ENCODE measurements around the gene NOSTRIN.
"Not testable (repeated sequence)": the region's sequence is repeated elsewhere in the genome, so short reads cannot be mapped to it uniquely, and the experiment has no call there.

The NOSTRIN gene

GRCh38 chr2:168819050-168819715 lies 16.7 kb downstream of the NOSTRIN start:
- DNase-seq (ENCODE audit: low read depth in 3 of 3): no peak

DNA sequence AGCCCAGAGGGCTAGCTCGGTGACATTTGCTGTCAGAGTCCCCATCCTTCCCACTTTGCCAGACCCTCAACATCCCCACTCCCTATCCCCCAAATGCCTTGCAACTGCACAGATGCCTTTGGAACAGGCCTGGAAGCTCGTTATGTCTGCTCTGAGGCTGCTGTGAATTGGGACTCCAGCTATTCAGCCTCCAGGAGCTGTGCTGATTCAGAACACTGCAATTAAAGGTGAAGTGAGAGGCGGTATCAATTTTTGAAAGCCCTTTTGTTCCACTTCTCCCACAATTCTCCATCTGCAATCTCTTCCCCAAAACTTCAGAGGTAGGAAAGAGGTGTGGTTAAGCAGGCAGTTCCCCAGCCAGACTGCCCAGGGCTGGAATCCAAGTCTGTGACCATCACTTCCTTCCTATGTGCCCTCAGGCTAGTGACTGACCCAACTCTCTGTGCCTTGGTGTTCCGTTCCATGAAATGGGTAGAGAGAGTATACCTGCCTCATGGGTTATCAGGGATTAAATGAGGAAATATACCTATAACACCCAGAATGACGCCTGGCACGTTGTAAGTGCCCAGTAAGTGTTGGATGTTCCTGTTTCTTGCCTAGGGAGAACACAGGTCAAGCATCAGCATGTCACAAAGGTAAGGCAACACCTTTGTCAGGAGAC lies 17.5 kb downstream of the NOSTRIN start:
- no peak for DNase-seq (ENCODE audit: low read depth in 3 of 3)

DNA sequence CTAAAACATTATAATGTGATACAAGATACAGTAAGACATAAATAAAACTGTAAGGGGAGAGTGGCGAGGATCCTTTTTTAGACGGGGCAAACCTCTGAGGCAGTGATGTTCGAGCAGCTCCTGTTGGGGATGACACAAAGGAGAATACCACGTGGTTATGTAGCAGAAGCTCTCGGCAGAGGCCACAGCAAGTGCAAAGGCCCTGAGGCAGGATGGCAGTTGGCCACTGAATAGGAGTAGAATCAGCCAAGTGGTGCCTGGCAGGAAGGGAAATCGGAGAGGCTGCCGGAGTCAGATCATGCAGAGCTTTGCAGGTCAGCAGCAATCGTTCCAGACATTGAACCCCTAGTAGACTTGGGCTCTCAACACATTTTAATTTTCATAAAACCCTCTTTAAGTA lies 19.1 kb downstream of the NOSTRIN start:
- DNase-seq (ENCODE audit: low read depth in 3 of 3): no peak

- no peak for DNase-seq (ENCODE audit: low read depth in 3 of 3)
These were observed 19.6 kb downstream of the NOSTRIN start for GRCh38 chr2:168821992-168822391.

DNA sequence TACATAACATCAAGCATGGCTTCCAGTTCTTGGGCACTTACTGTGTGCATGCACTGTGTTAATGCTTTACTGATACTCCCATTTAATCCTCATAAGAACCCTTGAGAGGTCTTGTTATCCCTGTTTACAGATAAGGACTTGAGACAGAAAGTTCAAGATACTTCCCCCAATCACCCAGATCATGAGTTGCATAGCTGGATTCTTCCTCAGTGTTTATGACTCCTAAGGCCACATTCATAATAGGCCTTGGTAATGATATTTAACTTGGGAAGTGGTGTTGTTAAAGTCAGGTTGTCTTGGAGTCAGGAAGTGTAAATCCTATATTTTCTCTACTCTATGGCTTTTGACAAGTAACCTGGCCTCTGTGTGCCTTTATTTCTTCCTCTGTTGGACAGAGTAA lies 22.7 kb downstream of the NOSTRIN start:
- DNase-seq (ENCODE audit: low read depth in 3 of 3): no peak

DNA sequence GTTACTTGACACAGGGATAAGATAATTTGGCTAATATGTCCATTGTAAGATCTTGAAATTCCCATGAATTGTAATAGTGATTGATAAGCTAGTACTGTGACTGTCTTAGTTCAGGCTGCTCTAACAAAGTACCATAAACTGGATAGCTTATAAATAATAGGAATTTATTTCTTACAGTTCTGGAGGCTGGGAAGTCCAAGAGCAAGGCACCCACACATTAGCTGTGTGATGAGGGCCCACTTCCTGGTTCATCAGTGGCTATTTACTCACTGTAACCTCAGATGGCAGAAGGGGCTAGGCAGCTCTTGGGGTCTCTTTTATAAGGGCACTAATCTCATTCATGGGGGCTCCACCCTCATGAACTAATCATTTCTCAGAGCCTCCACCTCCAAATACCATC lies 28.5 kb downstream of the NOSTRIN start:
- DNase-seq (ENCODE audit: low read depth in 3 of 3): no peak

- no peak for DNase-seq (ENCODE audit: low read depth in 3 of 3)
These were observed 29.2 kb downstream of the NOSTRIN start for GRCh38 chr2:168831662-168832061.

- no peak for DNase-seq (ENCODE audit: low read depth in 3 of 3)
These were observed 33.5 kb downstream of the NOSTRIN start for GRCh38 chr2:168835969-168836368.

- DNase-seq (ENCODE audit: low read depth in 3 of 3): no peak
These were observed 39.0 kb downstream of the NOSTRIN start for GRCh38 chr2:168841445-168841844.

DNA sequence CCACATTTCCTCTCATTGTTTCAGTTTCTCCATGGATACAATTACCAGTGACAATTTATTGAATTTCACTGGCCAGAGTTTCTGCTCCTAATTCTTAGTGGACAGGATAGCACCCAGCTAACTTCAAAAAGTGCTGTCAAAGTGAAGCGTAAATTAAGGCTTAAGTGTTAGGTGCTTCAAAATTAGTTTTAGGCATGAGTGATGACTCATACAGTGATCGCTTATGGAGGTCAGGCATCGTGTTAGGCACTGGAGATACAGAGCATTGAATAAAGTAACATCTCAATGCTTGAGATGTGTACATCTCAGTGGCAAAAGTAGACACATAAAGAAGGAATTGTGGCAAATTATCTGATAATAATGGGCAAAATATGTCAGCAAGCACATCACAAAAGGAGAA lies 40.8 kb downstream of the NOSTRIN start:
- DNase-seq (ENCODE audit: low read depth in 3 of 3): no peak

- DNase-seq (ENCODE audit: low read depth in 3 of 3): no peak
These were observed 45.8 kb downstream of the NOSTRIN start for GRCh38 chr2:168848225-168848624.

DNA sequence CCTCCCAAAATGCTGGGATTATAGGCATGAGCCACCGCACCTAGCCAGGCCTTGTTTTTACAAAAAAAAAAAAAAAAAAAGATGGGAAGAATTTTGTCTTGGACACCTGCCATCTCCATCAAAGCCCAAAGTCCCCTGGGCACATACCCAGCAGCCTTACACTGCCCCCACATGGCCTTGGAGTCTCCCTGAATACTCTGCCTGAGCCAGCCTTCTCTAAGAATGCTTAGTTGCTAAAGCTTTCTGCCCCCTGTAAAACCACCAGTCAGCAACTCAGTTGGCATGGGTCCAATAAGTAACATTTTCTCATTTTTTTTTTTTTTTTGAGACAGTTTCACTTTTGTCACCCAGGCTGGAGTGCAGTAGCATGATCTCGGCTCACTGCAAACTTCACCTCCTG lies 47.2 kb downstream of the NOSTRIN start:
- DNase-seq (ENCODE audit: low read depth in 3 of 3): no peak

GRCh38 chr2:168850846-168851245 lies 48.4 kb downstream of the NOSTRIN start:
- no peak for DNase-seq (ENCODE audit: low read depth in 3 of 3)

GRCh38 chr2:168851674-168852320 lies 49.4 kb downstream of the NOSTRIN start:
- DNase-seq (ENCODE audit: low read depth in 3 of 3): no peak

- DNase-seq (ENCODE audit: low read depth in 3 of 3): no peak
These were observed 50.0 kb downstream of the NOSTRIN start for GRCh38 chr2:168852481-168852880.

GRCh38 chr2:168853471-168853870 lies 51.0 kb downstream of the NOSTRIN start:
- DNase-seq (ENCODE audit: low read depth in 3 of 3): no peak

DNA sequence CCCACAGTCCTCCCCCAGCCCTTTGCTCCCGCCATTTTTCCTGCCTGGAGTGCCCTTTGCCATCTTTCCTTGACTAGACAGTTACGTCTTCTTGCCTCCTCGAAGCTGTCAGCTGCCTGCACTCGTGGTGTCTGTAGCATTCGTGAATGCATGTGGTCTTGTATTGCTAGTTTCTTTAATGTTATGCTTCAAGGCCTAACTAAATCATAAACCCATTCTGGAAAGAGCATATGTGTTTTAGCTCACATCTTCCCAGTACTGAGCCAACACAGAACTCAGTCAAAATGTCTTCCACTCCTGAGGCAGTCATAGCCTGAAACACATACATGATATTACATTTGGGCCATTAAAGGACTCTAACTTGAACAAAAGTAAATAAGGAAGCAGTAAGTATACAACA lies 52.2 kb downstream of the NOSTRIN start:
- no peak for DNase-seq (ENCODE audit: low read depth in 3 of 3)

- DNase-seq (ENCODE audit: low read depth in 3 of 3): no peak
These were observed 53.2 kb downstream of the NOSTRIN start for GRCh38 chr2:168855601-168856000.

- DNase-seq (ENCODE audit: low read depth in 3 of 3): no peak
These were observed 55.7 kb downstream of the NOSTRIN start for GRCh38 chr2:168858146-168858545.

DNA sequence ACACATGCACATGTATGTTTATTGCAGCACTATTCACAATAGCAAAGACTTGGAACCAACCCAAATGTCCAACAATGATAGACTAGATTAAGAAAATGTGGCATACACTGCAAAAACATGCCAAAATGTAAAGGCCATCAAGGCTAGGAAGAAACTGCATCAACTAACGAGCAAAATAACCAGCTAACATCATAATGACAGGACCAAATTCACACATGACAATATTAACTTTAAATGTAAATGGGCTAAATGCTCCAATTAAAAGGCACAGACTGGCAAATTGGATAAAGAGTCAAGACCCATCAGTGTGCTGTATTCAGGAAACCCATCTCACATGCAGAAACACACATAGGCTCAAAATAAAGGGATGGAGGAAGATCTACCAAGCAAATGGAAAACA lies 64.7 kb downstream of the NOSTRIN start:
- not testable (repeated sequence) for DNase-seq (ENCODE audit: low read depth in 3 of 3)

GRCh38 chr2:168870369-168870768 lies 67.9 kb downstream of the NOSTRIN start:
- DNase-seq (ENCODE audit: low read depth in 3 of 3): not testable (repeated sequence)

- DNase-seq (ENCODE audit: low read depth in 3 of 3): not testable (repeated sequence)
These were observed 68.4 kb downstream of the NOSTRIN start for GRCh38 chr2:168870824-168871223.

GRCh38 chr2:168874368-168875054 lies 72.1 kb downstream of the NOSTRIN start:
- DNase-seq (ENCODE audit: low read depth in 3 of 3): no peak

All from stimulated activated CD4-positive, alpha-beta T cell treated with anti-CD3 and anti-CD28 coated beads, TNF-alpha, amount 100 ng/mL, for 48 hours (primary cell).